DMS153 treated with DMSO at 0.1 percent for 48 hours (cell line): Measurements from ENCODE around the gene CHSY1.

Experiments used
- DNase-seq: peaks from one replicate; lab custom pipeline; 2025; ENCODE audit not compliant: unreplicated experiment; lab: John Stamatoyannopoulos, UW

CHSY1 gene

GRCh38 chr15:101269479-101270223 is 17.8 kb upstream of the CHSY1 start:
- no peak for DNase-seq

- no peak for DNase-seq
These were observed 15.7 kb upstream of the CHSY1 start for GRCh38 chr15:101267320-101268104.

- DNase-seq: no peak
These were observed 14.9 kb upstream of the CHSY1 start for GRCh38 chr15:101266787-101267186.

- DNase-seq: no peak
These were observed 14.2 kb upstream of the CHSY1 start for GRCh38 chr15:101266034-101266433.

GRCh38 chr15:101264911-101265641 is 13.2 kb upstream of the CHSY1 start:
- DNase-seq: no peak

GRCh38 chr15:101264011-101264410 is 12.2 kb upstream of the CHSY1 start:
- DNase-seq: no peak

GRCh38 chr15:101262551-101262950 is 10.7 kb upstream of the CHSY1 start:
- no peak for DNase-seq

- DNase-seq: peak; percentile 12
These were observed 6.6 kb upstream of the CHSY1 start for GRCh38 chr15:101258238-101259144.

- no peak for DNase-seq
These were observed 4.9 kb upstream of the CHSY1 start for GRCh38 chr15:101256757-101257156.

GRCh38 chr15:101255615-101256241 is 3.9 kb upstream of the CHSY1 start:
- DNase-seq: no peak

- no peak for DNase-seq
These were observed 3.2 kb upstream of the CHSY1 start for GRCh38 chr15:101255051-101255395.

GRCh38 chr15:101254157-101255050 is 2.6 kb upstream of the CHSY1 start:
- no peak for DNase-seq

GRCh38 chr15:101252836-101253235 is 988 bp upstream of the CHSY1 start:
- DNase-seq: no peak

- DNase-seq: no peak
These were observed 697 bp downstream of the CHSY1 start for GRCh38 chr15:101250873-101251829.

GRCh38 chr15:101250341-101250831 is 1.5 kb downstream of the CHSY1 start:
- no peak for DNase-seq

- no peak for DNase-seq
These were observed 3.6 kb downstream of the CHSY1 start for GRCh38 chr15:101248274-101248673.

- DNase-seq: no peak
These were observed 4.8 kb downstream of the CHSY1 start for GRCh38 chr15:101246824-101247745.
